MCF 10A (cell line): ENCODE results near the gene SIRT1. TPM values are rescaled to one million over a fixed set of nuclear protein-coding genes. Genes with fewer than 3 reads are reported as not detected.

Experiments used
- BruUV-seq: library from RNA; stranded (reverse); fragments of 400-500 nt; replicated peaks from 2 replicates; lab custom pipeline; 2021; lab: Mats Ljungman, UMichigan
- CTCF ChIA-PET: fragments of 300-600 bp; sonication (Branson Sonifier 250); formaldehyde crosslinking; extraction: SDS; loops from one replicate; lab custom pipeline; 2021; ENCODE audit warnings: antibody characterized with exemption, inconsistent platforms; lab: Yijun Ruan, JAX
- POLR2A ChIA-PET: fragments of 300-600, 350-650 bp; sonication (Branson Sonifier 250); formaldehyde crosslinking; extraction: SDS; loops from one replicate; lab custom pipeline; 2020; ENCODE audit warnings: antibody characterized with exemption, inconsistent platforms; lab: Yijun Ruan, JAX
- DNase-seq: peaks from one replicate; pipeline ENCODE4 v3.0.0-alpha.2; 2018; ENCODE audit not compliant: unreplicated experiment
- H3K27ac Mint-ChIP-seq: one replicate; pipeline ENCODE4 v1.8.0; 2022; ENCODE audit warnings: mild to moderate bottlenecking, low read depth, mixed read lengths; ENCODE audit not compliant: unreplicated experiment
- H3K27me3 Mint-ChIP-seq: one replicate; pipeline ENCODE4 v1.8.0; 2022; ENCODE audit warnings: mixed read lengths; ENCODE audit not compliant: insufficient read depth, unreplicated experiment
- H3K36me3 Mint-ChIP-seq: one replicate; pipeline ENCODE4 v1.8.0; 2022; ENCODE audit warnings: mild to moderate bottlenecking, moderate library complexity, mixed read lengths; ENCODE audit not compliant: insufficient read depth, unreplicated experiment
- H3K4me1 Mint-ChIP-seq: one replicate; pipeline ENCODE4 v1.8.0; 2022; ENCODE audit warnings: mixed read lengths; ENCODE audit not compliant: insufficient read depth, unreplicated experiment
- H3K4me3 Mint-ChIP-seq: one replicate; pipeline ENCODE4 v1.8.0; 2022; ENCODE audit warnings: mild to moderate bottlenecking, moderate library complexity, mixed read lengths; ENCODE audit not compliant: unreplicated experiment
- H3K9me3 Mint-ChIP-seq: one replicate; pipeline ENCODE4 v1.8.0; 2022; ENCODE audit warnings: mixed read lengths; ENCODE audit not compliant: unreplicated experiment
- intact Hi-C: fragments of 100-400 bp; cut with micrococcal nuclease; formaldehyde crosslinking; loops from 2 replicates; pipeline ENCODE4 v1.14.1; 2022
- total RNA-seq: library from RNA; stranded (reverse); gene quantifications from 2 replicates; pipeline ENCODE4 v1.2.3, GENCODE V29; 2022
- TF ChIP-seq, protein P1 (sequence below): fragments of 200-600 bp; IDR thresholded peaks from one replicate; pipeline ENCODE4 v1.8.0; 2022; ENCODE audit warnings: antibody characterized with exemption, mild to moderate bottlenecking; ENCODE audit not compliant: unreplicated experiment

The SIRT1 gene
- total RNA-seq, 1 experiment from 2014 or later, result 17.9 TPM

DNA sequence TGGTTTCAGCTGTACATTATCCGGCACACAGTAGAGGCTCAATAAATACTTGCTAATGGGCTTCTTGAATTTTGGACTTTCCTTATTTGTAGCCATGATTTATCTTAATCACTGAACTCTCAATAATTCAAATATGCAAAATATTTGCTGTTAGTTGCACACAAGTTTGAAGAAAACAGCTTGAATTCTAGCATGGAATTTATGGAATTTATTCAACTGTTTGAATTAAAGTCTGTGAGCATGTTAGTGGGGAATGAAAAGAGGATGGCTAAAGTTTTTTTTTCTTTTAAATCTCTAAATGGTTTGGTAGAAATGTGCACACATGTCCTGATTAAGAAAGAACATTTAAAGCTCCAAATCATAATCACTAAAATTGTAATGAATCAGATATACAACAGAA lies 42.5 kb downstream of the SIRT1 start:
- TF ChIP-seq, protein P1, sequence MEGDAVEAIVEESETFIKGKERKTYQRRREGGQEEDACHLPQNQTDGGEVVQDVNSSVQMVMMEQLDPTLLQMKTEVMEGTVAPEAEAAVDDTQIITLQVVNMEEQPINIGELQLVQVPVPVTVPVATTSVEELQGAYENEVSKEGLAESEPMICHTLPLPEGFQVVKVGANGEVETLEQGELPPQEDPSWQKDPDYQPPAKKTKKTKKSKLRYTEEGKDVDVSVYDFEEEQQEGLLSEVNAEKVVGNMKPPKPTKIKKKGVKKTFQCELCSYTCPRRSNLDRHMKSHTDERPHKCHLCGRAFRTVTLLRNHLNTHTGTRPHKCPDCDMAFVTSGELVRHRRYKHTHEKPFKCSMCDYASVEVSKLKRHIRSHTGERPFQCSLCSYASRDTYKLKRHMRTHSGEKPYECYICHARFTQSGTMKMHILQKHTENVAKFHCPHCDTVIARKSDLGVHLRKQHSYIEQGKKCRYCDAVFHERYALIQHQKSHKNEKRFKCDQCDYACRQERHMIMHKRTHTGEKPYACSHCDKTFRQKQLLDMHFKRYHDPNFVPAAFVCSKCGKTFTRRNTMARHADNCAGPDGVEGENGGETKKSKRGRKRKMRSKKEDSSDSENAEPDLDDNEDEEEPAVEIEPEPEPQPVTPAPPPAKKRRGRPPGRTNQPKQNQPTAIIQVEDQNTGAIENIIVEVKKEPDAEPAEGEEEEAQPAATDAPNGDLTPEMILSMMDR, result no peak
- ChIA-PET CTCF (interaction anchor here (0.5 kb wide), 1 partner anchor 68 kb away, joined by 3 read pairs; no protein-coding TSS in a partner anchor), POLR2A (interaction anchor here (1.3 kb wide), 1 partner anchor 14 kb away, joined by 4 read pairs; no protein-coding TSS in a partner anchor)
- Mint-ChIP-seq H3K4me3 (no peak overlapping the region), H3K36me3 (peaks cover 67% of the 10 kb centered on the region), H3K9me3 (no peaks in the 10 kb centered on the region), H3K27me3 (no peaks in the 10 kb centered on the region), H3K27ac (no peak overlapping the region), H3K4me1 (no peaks in the 10 kb centered on the region)
- no peak for DNase-seq
- intact Hi-C loops, result no loop called here
- BruUV-seq, result no TSS peak

DNA sequence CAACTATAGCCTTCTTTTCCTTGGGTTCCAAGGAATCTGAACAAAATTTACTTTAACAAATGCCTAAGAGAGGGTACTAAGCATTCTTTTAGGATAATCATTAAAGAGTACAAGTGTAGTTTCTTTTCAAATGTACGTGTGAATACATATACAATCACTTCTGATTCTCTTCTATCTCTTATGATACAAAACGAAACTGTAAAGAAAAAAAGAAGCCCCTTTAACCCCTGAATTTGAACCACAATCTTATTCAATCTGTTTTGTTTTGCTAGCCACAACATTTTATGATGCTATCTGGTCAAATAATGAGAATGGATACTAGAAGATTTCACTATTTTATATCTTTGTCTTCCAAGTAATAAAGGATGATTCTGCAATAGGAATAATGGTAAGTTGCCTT lies 48.7 kb downstream of the SIRT1 start:
- POLR2A ChIA-PET, result interaction anchor here (1.0 to 1.1 kb wide), 2 partner anchors 10 to 20 kb away, joined by 5 read pairs; no protein-coding TSS in a partner anchor
- Mint-ChIP-seq H3K27me3 (no peaks in the 10 kb centered on the region), H3K36me3 (peaks cover 87% of the 10 kb centered on the region), H3K4me3 (no peak overlapping the region), H3K9me3 (no peaks in the 10 kb centered on the region), H3K27ac (no peak overlapping the region), H3K4me1 (no peaks in the 10 kb centered on the region)
- TF ChIP-seq, protein P1, result no peak
- DNase-seq, result no peak
- CTCF ChIA-PET, result interaction anchor here (0.7 kb wide), 1 partner anchor 78 kb away, joined by 3 read pairs; no protein-coding TSS in a partner anchor
- no TSS peak for BruUV-seq
- intact Hi-C loops, result no loop called here

DNA sequence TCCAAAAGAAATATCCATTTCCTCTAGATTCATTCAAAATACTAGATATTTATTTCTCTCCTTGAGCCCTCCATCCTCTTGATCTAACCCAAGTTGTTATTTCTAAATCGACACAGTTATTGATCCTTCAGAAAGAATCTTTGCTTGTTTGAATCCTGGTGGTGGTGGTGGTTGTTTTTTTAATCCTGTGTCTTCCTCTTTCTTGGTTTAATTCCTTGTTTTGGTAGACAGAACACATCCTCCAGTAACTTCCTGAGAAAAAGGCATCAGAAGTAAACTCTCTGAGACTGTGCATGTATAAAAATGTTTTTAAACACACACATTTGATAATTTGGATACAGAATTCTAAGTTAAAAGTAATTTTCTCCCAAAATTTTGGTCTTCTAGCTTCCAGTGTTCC lies 49.9 kb downstream of the SIRT1 start:
- H3K9me3 Mint-ChIP-seq, result no peaks in the 10 kb centered on the region

DNA sequence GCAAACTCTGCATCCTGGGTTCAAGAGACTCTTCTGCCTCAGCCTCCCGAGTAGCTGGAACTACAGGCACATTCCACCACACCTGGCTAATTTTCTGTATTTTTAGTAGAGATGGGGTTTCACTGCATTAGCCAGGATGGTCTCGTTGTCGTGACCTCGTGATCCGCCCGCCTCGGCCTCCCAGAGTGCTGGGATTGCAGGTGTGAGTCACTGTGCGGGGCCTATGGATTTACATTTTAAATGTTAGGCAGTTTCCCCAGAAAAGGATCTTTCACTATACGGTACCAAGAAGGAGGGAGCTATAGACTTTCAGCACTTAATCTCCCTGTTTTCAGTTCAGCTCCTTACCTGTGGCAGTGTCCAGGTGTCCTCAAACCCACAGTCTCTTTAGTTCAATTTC lies 50.8 kb downstream of the SIRT1 start:
- CTCF ChIA-PET, result interaction anchor here (0.6 kb wide), 1 partner anchor 279 kb away, joined by 3 read pairs; no protein-coding TSS in a partner anchor
- H3K27ac Mint-ChIP-seq, result no peak overlapping the region
- no peaks in the 10 kb centered on the region for H3K9me3 Mint-ChIP-seq
- peaks cover 85% of the 10 kb centered on the region for H3K36me3 Mint-ChIP-seq
- TF ChIP-seq, protein P1, result no peak
- no peak overlapping the region for H3K4me3 Mint-ChIP-seq
- no peak for DNase-seq
- POLR2A ChIA-PET, result interaction anchor here (0.6 kb wide), 1 partner anchor 48 kb away, joined by 3 read pairs; no protein-coding TSS in a partner anchor
- no peaks in the 10 kb centered on the region for H3K4me1 Mint-ChIP-seq
- BruUV-seq, result no TSS peak
- intact Hi-C loops, result no loop called here
- H3K27me3 Mint-ChIP-seq, result no peaks in the 10 kb centered on the region

More for the DNA sequence above, 49.9 kb downstream of the SIRT1 start:
- H3K36me3 Mint-ChIP-seq, result peaks cover 88% of the 10 kb centered on the region
- TF ChIP-seq, protein P1, result no peak
- H3K4me1 Mint-ChIP-seq, result no peaks in the 10 kb centered on the region
- no peak for DNase-seq
- no peak overlapping the region for H3K27ac Mint-ChIP-seq
- H3K27me3 Mint-ChIP-seq, result no peaks in the 10 kb centered on the region
- POLR2A ChIA-PET, result interaction anchor here (1.0 to 1.1 kb wide), 2 partner anchors 9 to 21 kb away, joined by 5 read pairs; no protein-coding TSS in a partner anchor
- CTCF ChIA-PET, result no interaction called here
- no TSS peak for BruUV-seq
- intact Hi-C loops, result no loop called here
- H3K4me3 Mint-ChIP-seq, result no peak overlapping the region
